ENCODE measurements around the gene PRIMPOL. TPM values are rescaled to one million over a fixed set of nuclear protein-coding genes. Genes with fewer than 3 reads are reported as not detected.
"Not testable (repeated sequence)": the region's sequence is repeated elsewhere in the genome, so short reads cannot be mapped to it uniquely, and the experiment has no call there.

Gene PRIMPOL
- total RNA-seq, 1 donor: 19.9 TPM

DNA sequence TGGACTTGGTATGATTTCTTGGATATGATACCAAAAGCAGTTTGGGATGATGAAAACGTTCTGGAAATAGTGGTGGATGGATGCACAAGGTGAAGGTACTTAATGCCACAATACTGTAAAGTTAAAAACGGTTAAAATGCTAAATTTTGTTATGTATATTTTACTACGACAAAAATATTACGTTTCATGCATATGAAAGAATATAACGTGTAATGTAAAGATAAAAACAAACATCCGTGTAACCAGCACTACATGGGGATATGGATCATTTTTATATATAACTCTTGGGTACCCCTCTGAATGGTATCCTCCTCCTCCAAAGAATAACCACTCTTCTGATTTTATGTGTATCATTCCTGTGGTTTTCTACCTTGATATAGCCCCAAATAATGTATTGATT lies 85.2 kb downstream of the PRIMPOL start:
- no peak for TF ChIP-seq CTCF (IDR thresholded peaks at IDR 0.05; ENCODE audit: insufficient read depth, low read depth, low read length)
- no peak for DNase-seq (ENCODE audit: low read depth)
- peak overlapping the region; percentile 94 for H3K4me3 ChIP-seq (ENCODE audit: low read depth, low read length)

- not testable (repeated sequence) for DNase-seq (ENCODE audit: low read depth); H3K4me3 ChIP-seq (ENCODE audit: low read depth, low read length)
These were observed 90.0 kb downstream of the PRIMPOL start for GRCh38 chr4:184739575-184739974.

DNA sequence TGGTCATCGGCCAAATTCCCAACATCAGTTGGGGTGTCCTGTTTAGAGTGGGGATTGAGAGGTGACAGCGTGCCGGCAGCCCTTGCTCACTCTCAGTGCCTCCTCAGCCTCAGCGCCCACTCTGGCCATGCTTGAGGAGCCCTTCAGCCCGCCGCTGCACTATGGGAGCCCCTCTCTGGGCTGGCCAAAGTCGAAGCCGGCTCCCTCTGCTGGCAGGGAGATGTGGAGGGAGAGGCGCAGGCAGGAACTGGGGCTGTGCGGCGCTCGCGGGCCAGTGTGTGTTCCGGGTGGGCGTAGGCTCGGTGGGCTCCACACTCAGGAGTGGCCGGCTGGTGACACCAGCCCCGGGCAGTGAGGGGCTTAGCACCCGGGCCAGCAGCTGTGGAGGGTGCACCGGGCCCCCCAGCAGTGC lies 91.4 kb downstream of the PRIMPOL start:
- H3K4me3 ChIP-seq (ENCODE audit: low read depth, low read length): no peak overlapping the region
- no peak for DNase-seq (ENCODE audit: low read depth)
- no peak for TF ChIP-seq CTCF (IDR thresholded peaks at IDR 0.05; ENCODE audit: insufficient read depth, low read depth, low read length)

DNA sequence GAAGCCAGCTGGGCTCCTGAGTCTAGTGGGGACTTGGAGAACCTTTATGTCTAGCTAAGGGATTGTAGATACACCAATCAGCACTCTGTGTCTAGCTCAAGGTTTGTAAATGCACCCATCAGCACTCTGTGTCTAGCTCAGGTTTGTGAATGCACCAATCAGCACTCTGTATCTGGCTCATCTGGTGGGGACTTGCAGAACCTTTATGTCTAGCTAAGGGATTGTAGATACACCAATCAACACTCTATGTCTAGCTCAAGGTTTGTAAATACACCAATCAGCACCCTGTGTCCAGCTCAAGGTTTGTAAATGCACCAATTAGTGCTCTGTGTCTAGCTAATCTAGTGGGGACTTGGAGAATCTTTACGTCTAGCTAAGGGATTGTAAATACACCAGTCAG lies 92.1 kb downstream of the PRIMPOL start:
- DNase-seq (ENCODE audit: low read depth); H3K4me3 ChIP-seq (ENCODE audit: low read depth, low read length): not testable (repeated sequence)

DNA sequence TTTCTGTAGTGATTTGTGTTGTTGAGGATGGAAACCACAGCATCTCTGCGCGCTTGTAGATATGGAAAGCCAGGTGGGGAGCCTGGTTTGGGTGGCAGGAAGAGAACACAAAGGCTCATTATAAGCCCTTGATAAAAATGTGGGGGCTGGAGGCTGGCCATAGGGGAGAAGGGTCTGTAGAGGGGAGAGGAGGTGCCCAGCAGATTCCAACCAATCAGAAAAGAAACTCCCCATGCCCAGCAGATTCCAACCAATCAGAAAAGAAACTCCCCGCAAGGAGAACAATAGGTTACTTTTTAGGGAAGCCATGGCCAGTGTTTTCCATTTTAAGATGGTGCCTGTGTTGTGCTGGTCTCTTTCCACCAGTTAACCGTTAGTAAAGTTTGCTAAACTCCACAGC lies 94.1 kb downstream of the PRIMPOL start:
- TF ChIP-seq CTCF (IDR thresholded peaks at IDR 0.05; ENCODE audit: insufficient read depth, low read depth, low read length): no peak
- DNase-seq (ENCODE audit: low read depth): no peak

GRCh38 chr4:184744236-184744635 lies 94.7 kb downstream of the PRIMPOL start:
- DNase-seq (ENCODE audit: low read depth): no peak
- no peak overlapping the region for H3K4me3 ChIP-seq (ENCODE audit: low read depth, low read length)
- no peak for TF ChIP-seq CTCF (IDR thresholded peaks at IDR 0.05; ENCODE audit: insufficient read depth, low read depth, low read length)

More for the DNA sequence above, 94.1 kb downstream of the PRIMPOL start:
- no peak overlapping the region for H3K4me3 ChIP-seq (ENCODE audit: low read depth, low read length)

Other genes with a start within 250 kb of the PRIMPOL start
- 17.4 and 42.3 TPM in 2 replicates for gene IRF2, start 175.2 kb upstream of the PRIMPOL start, total RNA-seq
- gene CASP3, start 291 bp upstream of the PRIMPOL start, total RNA-seq: 35.4 and 110 TPM in 2 replicates
- gene CENPU, start 84.4 kb downstream of the PRIMPOL start, total RNA-seq: 14.2 and 16.8 TPM in 2 replicates
- gene ACSL1, start 176.2 kb downstream of the PRIMPOL start, total RNA-seq: 26.1 and 32.4 TPM in 2 replicates

All from fibroblast of villous mesenchyme (primary cell).